Stomach (tissue), 4 donors: ENCODE measurements around the gene MARK1.

ENCODE experiments used
- EP300 ChIP-seq: sonication (generic); formaldehyde crosslinking; IDR thresholded peaks from one replicate; pipeline ENCODE4 v1.6.1; 2017; ENCODE audit warnings: antibody characterized with exemption
- TF ChIP-seq, protein P1 (sequence below), 7 experiments: fragments of 450-650 bp in 4 of 7; fragments of 200-600 bp in 3 of 7; sonication (generic) in 3 of 7; IDR thresholded peaks; one replicate each; pipeline ENCODE4 v1.5.1; 2016 to 2019; ENCODE audit warnings: antibody characterized with exemption in 7 of 7, control low read depth in 2 of 7, mild to moderate bottlenecking in 1 of 7

DNA sequence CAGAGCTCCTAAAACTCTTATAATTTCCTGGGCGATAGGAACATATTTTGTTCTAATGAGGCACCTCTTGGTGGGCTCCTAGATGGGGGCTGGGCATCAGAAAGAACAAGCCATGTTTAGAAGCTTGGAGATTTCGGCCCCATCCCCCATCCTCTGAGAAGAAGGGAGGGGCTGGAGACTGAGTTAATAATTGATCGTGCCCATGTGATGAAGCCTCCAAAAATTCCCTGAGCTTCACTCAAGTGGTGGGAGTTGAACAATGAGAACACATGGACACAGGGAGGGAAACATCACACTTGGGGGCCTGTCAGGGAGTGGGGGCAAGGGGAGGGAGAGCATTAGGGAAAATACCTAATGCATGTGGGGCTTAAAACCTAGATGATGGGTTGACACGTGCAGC is 180.3 kb downstream of the MARK1 start:
- TF ChIP-seq, protein P1, sequence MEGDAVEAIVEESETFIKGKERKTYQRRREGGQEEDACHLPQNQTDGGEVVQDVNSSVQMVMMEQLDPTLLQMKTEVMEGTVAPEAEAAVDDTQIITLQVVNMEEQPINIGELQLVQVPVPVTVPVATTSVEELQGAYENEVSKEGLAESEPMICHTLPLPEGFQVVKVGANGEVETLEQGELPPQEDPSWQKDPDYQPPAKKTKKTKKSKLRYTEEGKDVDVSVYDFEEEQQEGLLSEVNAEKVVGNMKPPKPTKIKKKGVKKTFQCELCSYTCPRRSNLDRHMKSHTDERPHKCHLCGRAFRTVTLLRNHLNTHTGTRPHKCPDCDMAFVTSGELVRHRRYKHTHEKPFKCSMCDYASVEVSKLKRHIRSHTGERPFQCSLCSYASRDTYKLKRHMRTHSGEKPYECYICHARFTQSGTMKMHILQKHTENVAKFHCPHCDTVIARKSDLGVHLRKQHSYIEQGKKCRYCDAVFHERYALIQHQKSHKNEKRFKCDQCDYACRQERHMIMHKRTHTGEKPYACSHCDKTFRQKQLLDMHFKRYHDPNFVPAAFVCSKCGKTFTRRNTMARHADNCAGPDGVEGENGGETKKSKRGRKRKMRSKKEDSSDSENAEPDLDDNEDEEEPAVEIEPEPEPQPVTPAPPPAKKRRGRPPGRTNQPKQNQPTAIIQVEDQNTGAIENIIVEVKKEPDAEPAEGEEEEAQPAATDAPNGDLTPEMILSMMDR (IDR thresholded peaks at IDR 0.05): no peak
- TF ChIP-seq EP300: no peak
